HEK293 (cell line): ENCODE results near the gene CDK5R2.

Source experiments
- ZNF148 ChIP-seq: fragments of 450-650 bp; formaldehyde crosslinking; IDR thresholded peaks from 2 replicates; pipeline ENCODE4 v1.5.0; 2017; ENCODE audit warnings: missing biosample characterization, missing genetic modification characterization, borderline replicate concordance
- ZNF274 ChIP-seq, 2 experiments: fragments of 200-500 bp in 1 of 2; fragments of 450-650 bp in 1 of 2; sonication (Bioruptor generic) in 1 of 2; formaldehyde crosslinking in 1 of 2; IDR thresholded peaks; 2 replicates each; pipeline versions ENCODE4 v1.5.1 to v1.6.1; 2014 to 2016; ENCODE audit warnings: borderline replicate concordance in 1 of 2, inconsistent platforms in 1 of 2, low read length in 1 of 2, missing biosample characterization in 1 of 2, missing genetic modification characterization in 1 of 2

GRCh38 chr2:218970894-218971293, 11.4 kb downstream of the CDK5R2 start:
- TF ChIP-seq ZNF274 (IDR thresholded peaks at IDR 0.05; ENCODE audit: low read length) (no peak), ZNF274 (tag by site-specific recombination; IDR thresholded peaks at IDR 0.05; ENCODE audit: borderline replicate concordance) (no peak), ZNF148 (tag by site-specific recombination) (no peak)
